ENCODE results near the gene HSPA4.

The HSPA4 gene

DNA sequence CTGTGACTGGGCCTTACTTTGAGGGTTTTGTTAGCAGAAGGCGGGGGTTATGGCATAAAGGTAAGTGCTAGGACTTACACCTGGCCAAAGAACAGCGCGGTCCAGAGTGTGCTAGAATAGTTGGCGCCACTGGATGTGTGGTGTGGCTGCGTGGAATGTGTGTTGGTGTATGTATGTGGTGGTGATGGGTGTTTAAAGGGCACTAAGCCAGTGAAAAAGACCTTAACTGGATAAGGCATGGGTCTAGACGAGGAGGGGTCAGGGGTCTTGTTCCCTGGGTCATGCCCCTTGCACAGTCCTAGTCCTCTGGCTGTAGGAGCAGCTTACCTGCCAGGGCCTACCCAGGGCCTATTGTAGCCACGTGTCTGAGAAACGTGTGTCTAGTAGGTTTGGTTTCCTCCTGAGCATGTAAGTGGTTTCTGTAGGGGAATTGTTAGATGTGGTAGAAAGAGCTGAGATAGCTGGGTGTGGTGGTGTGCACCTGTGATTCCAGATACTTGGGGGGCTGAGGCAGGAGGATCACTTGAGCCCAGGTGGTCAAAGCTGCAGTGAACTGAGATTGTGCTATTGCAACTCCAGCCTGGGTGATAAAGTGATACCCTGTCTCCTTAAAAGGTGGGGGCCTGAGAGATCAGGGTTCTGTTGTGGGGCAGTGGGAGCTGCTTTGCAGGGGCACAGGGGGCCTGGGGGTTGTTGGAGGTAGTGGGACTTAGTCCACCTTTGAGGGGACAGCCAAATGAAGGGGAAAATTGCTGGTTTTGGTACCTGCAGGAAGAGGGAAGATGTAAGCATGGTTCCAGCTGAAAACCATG, 55.2 kb downstream of the HSPA4 start:
- no peak for DNase-seq

DNA sequence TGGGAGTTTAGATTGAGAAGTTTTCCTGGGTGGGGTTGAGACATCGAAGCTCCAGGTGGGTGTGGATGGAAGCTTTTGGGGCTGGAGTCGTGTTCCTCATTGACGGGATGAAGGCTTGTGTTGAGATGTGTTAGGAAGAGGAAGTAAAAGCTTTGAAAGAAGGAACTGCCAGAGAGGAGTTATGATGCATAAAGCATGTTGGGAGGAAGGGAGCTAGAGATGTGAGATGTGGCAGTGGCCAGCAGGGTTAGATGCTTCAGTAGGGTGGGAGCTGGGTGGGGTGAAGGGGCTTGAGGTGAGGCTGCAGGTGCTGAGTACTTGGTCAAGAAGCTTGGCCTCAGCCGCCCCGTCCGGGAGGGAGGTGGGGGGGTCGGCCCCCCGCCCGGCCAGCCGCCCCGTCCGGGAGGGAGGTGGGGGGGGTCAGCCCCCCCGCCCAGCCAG, 56.7 kb downstream of the HSPA4 start:
- DNase-seq = no peak

DNA sequence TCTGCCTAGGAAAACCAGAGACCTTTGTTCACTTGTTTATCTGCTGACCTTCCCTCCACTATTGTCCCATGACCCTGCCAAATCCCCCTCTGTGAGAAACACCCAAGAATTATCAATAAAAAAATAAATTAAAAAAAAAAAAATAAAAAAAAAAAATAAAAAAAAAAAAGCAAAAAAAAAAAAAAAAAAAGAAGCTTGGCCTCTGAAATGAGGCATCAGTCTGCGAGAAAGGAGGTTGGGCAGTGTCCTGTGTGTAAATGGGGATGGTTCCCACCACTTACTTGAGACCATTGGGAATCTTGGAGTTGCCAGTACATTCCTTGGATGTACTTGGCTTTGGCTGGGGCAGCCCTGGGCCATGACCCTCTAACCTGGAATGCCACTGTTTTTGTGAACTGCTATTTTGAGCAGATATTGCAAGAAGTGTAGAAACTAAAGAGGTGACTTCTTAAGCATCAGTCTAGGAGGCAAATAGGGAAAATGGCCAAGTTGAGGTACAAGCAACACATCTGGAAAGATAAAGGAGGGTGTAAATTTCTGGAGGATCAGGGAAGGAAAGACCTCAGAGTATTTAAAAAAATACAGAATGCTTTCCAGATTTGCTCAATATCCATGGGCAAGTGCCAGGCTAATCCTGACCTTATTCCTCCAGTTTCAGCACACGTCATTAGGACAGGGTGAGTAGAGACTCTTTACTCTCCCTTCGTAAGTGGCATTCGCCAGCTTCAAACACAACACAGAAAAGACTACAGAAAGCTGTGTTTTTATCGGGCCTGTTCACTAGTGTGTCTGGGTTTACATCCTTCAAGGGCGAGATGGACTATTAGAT, 58.1 kb downstream of the HSPA4 start:
- DNase-seq = no peak

DNA sequence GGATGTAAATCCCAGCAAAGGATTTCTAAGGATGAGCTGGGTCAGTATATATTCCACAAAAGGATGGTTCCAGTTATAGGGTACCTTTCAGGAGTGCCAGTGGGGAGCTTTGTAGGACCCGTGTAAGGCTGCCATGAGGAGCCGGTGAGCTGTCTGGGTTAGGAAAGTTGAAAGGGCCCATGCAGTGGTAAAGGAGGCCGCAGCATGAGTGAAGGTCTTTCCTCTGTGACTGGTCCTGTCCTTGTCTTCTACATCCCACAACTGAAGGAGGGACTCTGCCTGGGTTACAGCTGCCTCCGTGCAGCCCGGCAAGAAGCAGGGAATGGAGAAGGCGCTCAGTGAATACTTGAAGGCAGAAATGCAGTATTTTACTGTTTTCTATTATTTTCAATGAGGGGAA, 58.9 kb downstream of the HSPA4 start:
- DNase-seq = no peak

DNA sequence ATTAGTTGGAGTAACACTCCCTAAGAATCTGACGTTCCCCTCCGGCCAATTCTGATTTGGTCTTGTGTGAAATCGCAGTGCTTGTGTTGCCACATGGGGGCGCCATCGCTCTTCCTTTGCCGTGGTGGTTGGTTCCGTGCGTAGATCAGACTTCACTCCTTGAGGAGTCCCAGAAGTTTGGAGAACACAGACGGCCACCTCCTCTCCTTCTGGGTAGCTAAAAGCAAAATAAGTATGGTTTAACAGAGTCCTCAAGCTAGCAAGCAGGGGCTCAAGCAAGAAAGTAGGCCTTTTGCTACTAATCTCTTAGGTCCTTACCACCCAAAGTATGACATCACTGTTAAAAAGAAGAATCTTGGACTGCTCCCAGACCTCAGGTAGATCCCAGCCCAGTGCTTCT, 59.5 kb downstream of the HSPA4 start:
- peak; percentile 16 for DNase-seq

DNA sequence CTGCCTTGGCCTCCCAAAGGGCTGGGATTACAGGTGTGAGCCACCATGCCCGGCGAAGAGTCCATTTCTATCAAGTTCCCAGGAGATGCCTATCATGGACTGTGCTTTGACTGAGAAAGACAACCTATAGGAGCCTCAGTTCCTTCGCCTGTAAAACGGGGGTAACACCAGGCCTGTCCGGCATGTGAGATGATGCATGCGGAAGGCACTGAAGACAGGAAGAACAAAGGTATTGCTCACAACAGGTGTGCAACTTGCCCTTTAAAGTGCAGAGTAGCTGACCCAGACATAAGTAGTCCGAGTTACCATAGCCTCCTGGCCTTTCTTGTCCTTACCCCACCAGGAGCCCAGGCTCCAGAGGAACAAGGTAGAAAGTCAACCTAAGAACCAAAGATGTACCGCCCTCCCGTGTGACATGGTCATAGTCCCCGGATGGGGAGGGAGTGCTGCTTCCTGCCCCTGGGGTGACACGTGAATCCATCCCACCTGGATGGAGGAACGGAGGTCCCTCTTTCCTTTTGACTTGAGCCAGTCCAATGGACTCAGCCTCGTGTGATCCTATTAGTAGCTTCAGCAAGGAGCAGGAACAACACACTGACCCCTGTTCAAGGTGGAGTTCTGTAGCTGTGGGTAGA, 60.3 kb downstream of the HSPA4 start:
- DNase-seq = no peak

DNA sequence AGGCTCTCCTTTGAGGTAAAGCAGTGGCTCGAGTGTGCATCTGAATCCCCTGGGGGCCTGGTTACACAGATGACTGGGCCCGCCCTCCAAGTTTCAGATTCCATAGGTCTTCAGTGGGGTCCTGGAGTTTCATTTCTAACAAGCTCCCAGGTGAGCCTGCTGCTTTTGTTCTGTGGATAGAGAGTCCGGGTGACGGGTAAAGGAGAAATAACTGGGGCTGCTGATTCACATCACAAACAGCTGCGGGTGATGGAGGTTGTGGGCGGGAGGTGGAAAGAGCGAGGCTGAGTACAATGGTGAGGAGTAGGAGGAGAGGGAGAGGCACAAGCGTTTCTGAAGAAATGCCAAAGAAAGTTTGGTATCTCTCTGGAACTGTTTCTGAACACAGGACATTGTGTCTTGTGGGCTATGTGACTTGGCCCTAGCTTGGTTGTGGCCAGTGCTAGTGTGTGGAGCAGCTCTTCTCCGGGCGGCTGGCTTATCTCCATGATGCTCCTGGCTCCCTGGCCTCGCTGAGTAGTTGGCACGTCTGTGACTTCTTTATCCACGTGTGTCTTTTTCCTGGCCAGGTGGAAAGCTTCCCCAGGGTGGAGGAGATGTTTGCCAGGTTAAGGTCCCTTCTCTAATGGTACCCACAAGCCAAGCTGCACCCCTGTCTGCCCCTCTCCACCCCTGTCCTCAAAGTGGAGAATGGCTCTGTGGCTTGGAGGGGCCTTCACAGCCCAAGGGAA, 61.7 kb downstream of the HSPA4 start:
- DNase-seq = no peak

DNA sequence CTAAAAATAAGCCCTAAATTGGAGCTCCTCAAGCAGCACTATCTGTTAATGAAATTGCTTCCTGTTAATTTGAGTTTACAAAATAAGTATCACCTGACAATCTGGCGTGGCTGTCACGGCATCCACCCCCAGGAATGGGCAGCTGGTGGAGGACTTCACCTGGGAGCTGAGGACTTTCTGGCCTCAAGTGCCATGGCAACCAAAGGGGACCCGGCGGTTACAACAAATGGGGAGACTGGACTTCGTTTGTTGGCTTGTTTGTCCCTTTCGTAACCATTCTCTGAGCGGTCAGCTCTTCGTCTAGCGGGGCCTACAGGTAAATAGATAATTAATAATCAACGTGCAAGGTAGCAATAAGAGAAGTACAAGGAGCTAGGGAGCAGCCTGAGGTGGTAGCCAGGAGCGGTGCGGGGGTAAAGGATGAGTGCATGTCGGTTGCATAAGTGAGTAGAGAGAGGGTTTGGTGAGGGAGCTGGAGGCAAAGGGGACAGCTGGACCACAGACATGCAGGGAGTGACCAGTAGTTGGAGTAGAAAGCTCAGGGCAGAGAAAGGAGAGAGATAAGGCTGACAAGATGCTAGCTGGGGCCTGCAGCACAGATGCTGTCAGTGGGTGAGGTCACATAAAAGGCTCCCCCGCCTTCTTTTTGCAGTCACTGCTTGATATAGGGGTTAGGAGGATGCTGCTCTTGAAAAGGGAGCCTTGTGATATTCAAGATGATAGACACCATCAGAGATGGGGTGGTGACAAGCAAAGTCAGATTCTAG, 62.5 kb downstream of the HSPA4 start:
- DNase-seq = no peak

DNA sequence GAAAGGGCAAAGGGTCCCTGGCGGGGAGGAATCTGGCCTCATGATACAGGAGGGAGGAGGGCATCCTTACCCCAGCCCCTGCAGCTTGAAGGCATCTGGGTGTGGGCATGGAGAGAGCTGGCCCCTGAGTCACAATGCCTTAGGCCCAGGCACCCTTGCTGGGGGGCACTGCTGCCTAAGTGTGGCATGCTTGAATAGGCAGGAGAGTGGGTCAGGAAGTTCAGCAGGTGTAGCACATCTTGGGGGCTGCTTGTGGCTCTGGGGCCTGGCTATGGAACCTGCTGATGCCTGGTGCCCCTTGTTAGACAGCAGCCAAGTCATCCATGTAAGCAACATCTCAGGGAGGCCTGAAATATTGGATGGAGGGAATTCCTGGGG, 63.1 kb downstream of the HSPA4 start:
- no peak for DNase-seq

DNA sequence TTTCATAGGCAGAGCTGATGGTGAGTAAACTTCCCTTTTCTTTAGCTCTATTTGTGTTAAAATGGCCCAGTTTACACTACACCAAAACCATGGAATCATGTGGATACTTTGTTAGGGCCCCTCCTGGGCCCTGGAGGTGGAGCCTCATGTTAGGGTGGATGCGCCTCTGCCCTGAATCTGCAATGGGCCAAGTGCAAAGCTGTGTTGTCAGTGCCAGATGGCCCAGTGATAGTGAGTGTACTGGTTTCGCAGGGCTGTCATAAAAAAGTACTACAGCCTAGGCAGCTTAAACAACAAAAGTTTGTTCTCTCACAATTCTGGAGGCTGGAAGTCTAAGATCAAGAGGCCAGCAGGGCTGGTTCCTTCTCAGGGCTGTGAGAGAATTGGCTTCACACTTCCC, 64.8 kb downstream of the HSPA4 start:
- no peak for DNase-seq

DNA sequence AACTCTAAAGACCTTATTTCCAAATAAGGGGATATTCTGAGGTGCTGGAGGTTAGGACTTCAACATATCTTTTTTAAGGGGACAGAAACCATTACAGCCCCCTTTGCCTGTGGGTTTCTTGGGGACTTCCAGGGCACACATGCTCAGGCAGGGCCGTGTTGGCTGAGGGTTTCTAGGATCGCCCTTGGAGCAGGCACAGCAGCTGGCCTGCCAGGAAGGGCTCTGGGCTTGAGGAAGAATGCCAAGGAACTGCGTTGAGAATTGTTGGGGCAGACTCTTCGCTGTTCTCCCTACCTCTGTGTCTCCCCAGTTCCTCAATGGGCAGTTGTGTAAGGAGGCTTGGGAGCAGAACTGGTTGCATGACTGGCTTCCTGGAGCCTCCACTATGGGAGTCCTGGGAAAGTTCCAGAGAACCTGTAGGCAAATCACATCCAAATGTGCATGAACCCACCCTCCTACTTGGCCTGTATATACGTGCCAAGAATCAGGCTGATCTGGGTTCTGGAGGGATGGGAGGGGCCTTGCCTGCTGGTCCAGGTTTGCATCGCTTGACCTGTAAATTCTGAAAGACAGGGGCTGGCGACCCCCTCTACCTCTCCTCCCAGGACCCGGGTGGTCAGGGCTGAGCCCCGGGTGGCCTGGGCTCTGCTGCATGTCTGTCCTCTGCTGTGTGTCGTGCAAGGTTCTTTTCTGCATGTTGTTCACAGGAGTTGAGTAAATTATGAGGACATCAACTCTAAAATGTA, 65.5 kb downstream of the HSPA4 start:
- DNase-seq = no peak

DNA sequence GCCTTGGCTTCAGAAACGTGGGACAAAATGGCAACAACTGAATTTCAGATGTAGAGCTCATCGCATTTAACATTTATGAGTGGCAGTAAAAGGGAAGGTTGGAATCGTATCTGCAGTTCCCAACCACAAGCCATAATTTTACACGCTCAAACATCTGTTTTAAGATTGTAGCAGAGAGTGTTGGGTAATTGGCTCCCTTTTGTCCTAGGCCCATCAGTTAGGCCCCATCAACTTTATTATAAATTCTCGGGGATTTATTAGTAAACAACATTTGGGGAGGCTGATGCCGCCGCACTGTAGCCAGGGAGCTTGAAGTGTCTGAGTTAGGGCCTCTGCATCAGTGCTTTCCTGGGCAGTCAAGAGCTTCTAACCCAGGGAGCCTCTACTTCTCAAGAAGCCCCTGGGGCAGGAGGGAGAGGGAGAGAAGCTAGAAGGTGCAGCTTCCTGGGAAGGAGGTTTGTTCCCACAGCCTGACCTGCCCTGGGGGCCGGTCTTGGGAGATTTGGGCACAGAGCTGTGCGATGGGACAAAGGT, 66.2 kb downstream of the HSPA4 start:
- DNase-seq = no peak

DNA sequence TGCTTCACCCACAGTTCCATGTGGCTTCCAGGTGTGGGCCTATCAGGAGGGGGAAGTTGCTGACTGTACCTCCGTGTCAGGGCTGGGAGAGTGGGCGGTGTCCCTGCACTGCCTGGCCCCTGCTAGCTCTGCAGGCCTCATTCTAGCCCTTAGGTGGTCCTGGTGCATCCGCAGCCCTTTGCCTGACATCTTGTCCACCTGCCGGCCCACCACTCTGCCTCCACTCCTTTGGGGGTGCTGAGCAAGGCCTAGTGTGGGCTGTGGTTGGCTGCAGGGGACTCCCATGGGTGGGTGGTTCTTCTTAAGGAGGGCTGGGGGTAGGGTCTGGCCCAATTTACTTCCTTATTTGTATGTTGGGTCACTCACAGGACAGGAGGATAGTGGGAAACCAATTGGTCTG, 66.9 kb downstream of the HSPA4 start:
- no peak for DNase-seq

DNA sequence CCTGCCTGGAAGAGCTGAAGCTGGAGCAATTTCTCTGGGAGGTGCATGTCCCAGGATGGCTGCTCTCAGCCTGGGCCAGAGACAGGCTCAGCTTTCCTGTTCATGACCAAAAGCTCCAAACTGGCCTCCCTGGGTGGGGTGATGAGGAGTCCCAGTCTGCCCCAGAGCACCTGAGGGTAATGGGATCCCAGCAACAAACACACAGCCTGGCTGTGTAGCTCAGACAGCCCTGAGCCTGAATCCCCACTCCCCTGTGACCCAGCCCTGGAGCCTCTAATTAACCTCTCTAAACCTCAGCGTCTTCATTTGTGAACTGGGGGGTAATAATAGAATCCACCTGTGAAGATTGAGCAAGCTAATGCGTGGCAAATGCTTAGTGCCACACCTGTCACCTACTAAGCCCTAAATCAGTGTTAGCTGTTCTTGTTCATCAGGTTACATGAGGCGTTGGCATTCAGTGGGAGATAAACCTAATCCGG, 67.5 kb downstream of the HSPA4 start:
- DNase-seq = no peak

DNA sequence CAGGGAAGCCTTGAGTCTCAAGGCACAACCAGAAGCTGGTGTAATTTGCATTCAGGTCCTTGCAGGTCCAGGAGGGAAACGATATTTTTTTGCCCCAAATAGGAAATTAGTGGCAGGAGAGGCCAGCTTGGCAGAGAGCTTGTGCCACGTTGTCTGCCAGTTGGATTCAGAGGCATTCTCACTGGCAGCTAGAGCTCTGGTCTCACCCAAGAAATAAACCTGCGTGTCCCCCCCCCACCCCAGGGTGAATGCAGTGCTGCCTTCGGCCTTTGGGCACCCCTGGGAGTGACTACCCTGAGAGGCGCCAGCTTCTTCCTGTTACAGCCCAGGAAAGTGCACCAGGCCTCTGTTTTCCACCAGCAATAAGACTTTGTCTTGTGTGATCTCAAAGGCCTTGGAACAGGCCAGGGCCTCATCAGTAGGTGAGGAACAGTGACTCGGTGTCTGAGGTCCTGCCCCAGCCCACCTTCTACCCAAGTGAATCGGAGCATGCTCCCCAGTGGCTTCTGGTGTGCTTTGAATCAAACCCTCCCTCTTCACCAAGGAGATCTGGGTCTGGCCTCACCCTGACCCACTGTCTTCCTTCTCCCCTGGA, 68.4 kb downstream of the HSPA4 start:
- DNase-seq = no peak

DNA sequence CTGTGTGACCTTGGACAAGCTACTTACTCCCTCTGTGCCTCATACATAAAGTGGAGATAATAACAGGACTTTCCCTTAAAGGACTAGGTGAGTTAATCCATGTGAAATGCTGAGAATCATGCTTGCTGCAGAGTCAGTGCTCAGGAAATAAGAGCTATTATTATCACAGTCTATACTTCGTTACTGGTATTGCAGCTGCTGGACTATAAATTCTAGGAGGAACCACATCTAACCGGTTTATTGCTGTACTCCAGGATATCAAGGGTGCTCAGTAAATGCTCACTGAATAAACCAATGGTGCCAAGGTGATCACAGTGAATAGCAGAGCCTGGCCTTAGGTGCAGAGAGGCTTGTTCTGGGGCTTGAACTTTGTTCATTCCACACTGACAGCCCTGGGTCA, 69.3 kb downstream of the HSPA4 start:
- no peak for DNase-seq

DNA sequence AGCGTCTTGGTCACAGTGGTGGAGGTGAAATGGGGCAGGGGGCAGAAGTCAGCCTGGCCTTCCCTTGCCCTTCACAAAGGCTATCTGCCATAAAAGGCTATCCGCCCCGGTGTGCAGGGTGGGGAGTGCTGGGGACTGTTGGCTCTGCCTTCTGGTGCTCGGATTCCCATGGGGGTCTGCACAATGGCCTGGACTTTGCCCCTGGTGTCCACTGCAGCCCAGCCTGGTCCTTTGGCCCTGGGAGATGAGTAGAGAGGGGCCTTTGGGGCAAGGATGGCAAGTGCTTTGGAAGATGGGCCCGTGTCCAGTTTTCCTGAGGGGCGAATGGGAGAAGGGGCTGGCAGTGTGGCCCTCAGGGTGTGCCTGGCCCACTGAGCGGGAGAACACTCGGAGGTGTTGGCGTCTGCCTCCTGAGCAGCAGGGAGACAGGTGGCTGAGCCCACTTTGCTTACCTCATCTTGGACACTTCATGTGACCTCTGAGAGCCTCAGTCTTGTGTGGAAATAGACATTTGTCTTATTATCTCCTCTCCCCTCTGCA, 69.9 kb downstream of the HSPA4 start:
- DNase-seq = no peak

DNA sequence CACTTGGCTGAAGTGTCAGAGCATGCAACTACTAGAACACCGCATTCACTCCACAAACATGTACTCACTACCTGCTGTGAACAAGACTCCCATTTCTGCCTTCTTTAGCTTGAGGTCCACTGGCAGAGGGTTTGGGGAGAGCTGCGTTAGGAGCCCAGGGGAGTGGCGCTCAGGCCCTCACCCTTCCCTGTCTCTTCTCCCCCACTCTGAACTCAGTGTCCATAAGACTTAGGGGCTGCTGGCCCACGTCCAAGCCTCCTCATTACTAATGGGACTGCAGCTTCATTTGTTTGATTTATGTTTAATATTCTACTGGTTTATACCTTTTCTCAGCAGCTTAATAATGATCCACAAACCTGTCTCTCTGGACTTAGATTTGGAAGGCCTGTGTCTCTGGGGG, 70.9 kb downstream of the HSPA4 start:
- DNase-seq = no peak

DNA sequence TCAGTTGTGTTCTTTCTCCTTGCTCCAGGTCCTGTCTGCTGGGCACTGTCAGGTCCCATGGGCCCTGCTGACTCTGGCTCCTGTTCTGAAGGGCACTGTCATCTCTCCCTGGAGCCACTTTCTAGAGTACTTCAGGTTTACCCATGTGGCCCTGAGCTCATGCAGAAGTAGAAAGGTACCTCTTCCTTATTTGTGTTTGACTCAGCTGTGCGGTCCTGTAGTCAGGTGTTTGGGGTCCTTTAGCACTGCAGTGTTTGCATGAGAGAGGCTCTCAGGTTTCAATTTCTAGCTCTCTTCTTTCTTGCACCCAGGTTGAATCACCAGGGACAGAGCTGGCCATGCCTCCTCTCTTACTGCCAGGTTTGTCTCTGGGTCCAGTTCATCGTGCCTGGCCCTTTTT, 71.5 kb downstream of the HSPA4 start:
- peak; percentile 40 for DNase-seq

DNA sequence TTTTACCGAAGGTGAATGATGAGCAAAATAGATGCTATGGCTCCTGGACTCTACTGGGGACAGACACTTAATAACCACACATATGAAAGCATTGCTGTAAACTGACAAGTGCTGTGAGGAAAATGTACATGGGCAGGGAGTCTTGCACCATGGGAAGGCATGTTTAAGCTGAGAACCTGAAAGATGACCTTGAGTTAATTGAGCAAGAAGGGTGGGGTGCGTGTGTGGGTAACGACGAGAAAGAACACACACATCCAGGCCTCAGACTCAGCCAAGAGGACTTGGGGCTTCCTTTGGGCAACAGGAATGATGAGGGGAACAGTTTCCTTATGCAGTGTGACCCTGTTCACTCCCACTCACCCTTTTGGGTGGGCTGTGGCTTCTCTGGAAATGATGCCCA, 73.1 kb downstream of the HSPA4 start:
- DNase-seq = no peak

DNA sequence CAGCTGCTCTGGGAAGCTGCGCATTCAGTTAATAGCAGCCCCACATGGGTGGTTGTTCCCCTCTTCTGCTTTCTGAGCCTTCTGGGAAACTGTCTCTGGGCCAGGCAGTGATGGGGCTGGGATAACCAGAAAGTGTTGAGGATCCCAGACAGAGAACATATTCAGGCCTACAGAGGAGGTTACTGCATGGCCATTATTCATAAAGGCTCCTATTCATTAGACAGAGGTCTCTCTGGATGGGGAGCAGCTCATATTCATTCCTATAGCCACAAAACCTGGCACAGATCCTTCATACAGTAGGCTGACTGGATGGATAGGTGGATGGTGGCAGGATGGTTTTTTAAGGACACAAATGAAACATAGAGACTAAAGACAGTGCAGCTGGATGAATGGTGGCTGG, 76.3 kb downstream of the HSPA4 start:
- DNase-seq = no peak

Data from NCI-H510A (cell line).